ENCODE data around the gene NOP14. TPM values are rescaled to one million over a fixed set of nuclear protein-coding genes. Genes with fewer than 3 reads are reported as not detected.

The NOP14 gene
- polyA plus RNA-seq, 1 of the 3 experiments (the other 2 are of a cell fraction): 9.8 TPM

- 94% methylated on average over 5 of the region's 5 CpGs for WGBS (ENCODE audit: low lambda C conversion rate)
- TF ChIP-seq MAX (IDR thresholded peaks at IDR 0.05; ENCODE audit: low read depth) (no peak), FOSL2 (IDR thresholded peaks at IDR 0.05; ENCODE audit: borderline replicate concordance, low read depth) (peak; percentile 10; the same call in 1 of the 2 replicates)
- Histone ChIP-seq H3K27ac (ENCODE audit: low read depth in 2 of 2, low read length in 1 of 2) (peak overlapping the region in 1 of 2 experiments; percentile 5; a peak in 2 of 4 replicates), H4K20me1 (ENCODE audit: insufficient read depth) (peaks cover 19% of the 10 kb centered on the region), H2AFZ (ENCODE audit: low read depth) (no peak overlapping the region), H3K4me3 (ENCODE audit: low read depth in 2 of 2, low read length in 1 of 2) (no peak overlapping the region), H3F3A (replicated peaks; ENCODE audit: insufficient read depth) (peaks cover 3% of the 10 kb centered on the region), H3K4me1 (ENCODE audit: control insufficient read depth in 1 of 2, insufficient read depth in 2 of 2, low read depth in 1 of 2, low read length in 1 of 2) (peaks cover 0 to 16% of the 10 kb centered on the region in 2 experiments; a peak in 2 of 4 replicates), H3K79me2 (ENCODE audit: insufficient read depth) (peaks cover 67% of the 10 kb centered on the region; the same call in 1 of the 2 replicates), H3K9me2 (no peaks in the 10 kb centered on the region), H3K4me2 (no peak overlapping the region), H3K36me3 (replicated peaks in 1 of 2; ENCODE audit: control insufficient read depth in 1 of 2, insufficient read depth in 2 of 2, low read length in 1 of 2) (peaks cover 5 to 54% of the 10 kb centered on the region in 2 experiments), H3K9ac (no peak overlapping the region), H3K27me3 (ENCODE audit: insufficient read depth) (no peaks in the 10 kb centered on the region), H3K9me3 (no peaks in the 10 kb centered on the region)
- ChIA-PET POLR2A (no interaction called here), CTCF (no interaction called here)
- no peak for DNase-seq
Observed at GRCh38 chr4:2891294-2891693, 71.9 kb downstream of the NOP14 start.

DNA sequence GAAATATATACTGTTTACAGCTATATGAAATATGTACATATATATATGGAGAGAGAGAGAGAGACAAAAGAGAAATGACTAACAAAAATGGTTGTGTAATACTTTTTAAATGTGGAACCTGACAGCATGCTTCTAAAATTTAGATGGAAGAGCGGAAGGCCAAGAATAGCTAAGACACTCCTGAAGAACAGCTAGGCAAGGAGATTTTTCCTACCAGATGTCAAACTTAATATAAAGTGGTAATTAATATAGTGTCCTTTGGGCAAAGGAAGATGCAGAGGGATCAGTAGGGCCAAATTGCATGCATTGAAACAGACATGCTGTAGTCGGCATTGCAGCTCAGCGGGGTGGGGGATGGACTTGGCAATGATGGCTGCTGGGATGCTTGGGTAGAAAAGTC lies 74.3 kb downstream of the NOP14 start:
- no peak for DNase-seq
- Histone ChIP-seq H2AFZ (ENCODE audit: low read depth) (no peak overlapping the region), H3K4me1 (ENCODE audit: control insufficient read depth in 1 of 2, insufficient read depth in 2 of 2, low read depth in 1 of 2, low read length in 1 of 2) (peaks cover 0 to 22% of the 10 kb centered on the region in 2 experiments; a peak in 2 of 4 replicates), H4K20me1 (ENCODE audit: insufficient read depth) (peaks cover 17% of the 10 kb centered on the region), H3K27me3 (ENCODE audit: insufficient read depth) (no peaks in the 10 kb centered on the region), H3K9me2 (no peaks in the 10 kb centered on the region), H3K36me3 (replicated peaks in 1 of 2; ENCODE audit: control insufficient read depth in 1 of 2, insufficient read depth in 2 of 2, low read length in 1 of 2) (peaks cover 20 to 49% of the 10 kb centered on the region in 2 experiments), H3K4me3 (ENCODE audit: low read depth in 2 of 2, low read length in 1 of 2) (no peak overlapping the region), H3K4me2 (no peak overlapping the region), H3F3A (replicated peaks; ENCODE audit: insufficient read depth) (peaks cover 3% of the 10 kb centered on the region), H3K9me3 (no peaks in the 10 kb centered on the region), H3K27ac (ENCODE audit: low read depth in 2 of 2, low read length in 1 of 2) (no peak overlapping the region), H3K79me2 (ENCODE audit: insufficient read depth) (peaks cover 72% of the 10 kb centered on the region; the same call in 1 of the 2 replicates), H3K9ac (no peak overlapping the region)
- CTCF ChIA-PET: interaction anchor here (0.6 to 1.0 kb wide), 2 partner anchors 16 to 387 kb away, joined by 3 read pairs; no protein-coding TSS in a partner anchor
- TF ChIP-seq, protein P1, sequence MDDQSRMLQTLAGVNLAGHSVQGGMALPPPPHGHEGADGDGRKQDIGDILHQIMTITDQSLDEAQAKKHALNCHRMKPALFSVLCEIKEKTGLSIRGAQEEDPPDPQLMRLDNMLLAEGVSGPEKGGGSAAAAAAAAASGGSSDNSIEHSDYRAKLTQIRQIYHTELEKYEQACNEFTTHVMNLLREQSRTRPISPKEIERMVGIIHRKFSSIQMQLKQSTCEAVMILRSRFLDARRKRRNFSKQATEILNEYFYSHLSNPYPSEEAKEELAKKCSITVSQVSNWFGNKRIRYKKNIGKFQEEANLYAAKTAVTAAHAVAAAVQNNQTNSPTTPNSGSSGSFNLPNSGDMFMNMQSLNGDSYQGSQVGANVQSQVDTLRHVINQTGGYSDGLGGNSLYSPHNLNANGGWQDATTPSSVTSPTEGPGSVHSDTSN (IDR thresholded peaks at IDR 0.05): no peak
- TF ChIP-seq MAX (IDR thresholded peaks at IDR 0.05; ENCODE audit: low read depth) (no peak), RAD21 (IDR thresholded peaks at IDR 0.05; ENCODE audit: low read length) (no peak), SIN3A (IDR thresholded peaks at IDR 0.05; ENCODE audit: borderline replicate concordance, low read depth, low read length) (no peak), MEF2A (IDR thresholded peaks at IDR 0.05; ENCODE audit: borderline replicate concordance, low read depth) (no peak), CHD2 (IDR thresholded peaks at IDR 0.05; ENCODE audit: low read length, partially characterized antibody) (no peak), RXRA (IDR thresholded peaks at IDR 0.05; ENCODE audit: borderline replicate concordance, low read depth) (no peak)
- TF ChIP-seq, protein P2, sequence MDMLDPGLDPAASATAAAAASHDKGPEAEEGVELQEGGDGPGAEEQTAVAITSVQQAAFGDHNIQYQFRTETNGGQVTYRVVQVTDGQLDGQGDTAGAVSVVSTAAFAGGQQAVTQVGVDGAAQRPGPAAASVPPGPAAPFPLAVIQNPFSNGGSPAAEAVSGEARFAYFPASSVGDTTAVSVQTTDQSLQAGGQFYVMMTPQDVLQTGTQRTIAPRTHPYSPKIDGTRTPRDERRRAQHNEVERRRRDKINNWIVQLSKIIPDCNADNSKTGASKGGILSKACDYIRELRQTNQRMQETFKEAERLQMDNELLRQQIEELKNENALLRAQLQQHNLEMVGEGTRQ (IDR thresholded peaks at IDR 0.05; ENCODE audit: borderline replicate concordance, low read depth, low read length): no peak
- WGBS (ENCODE audit: low lambda C conversion rate): 87% methylated on average over 3 of the region's 3 CpGs
- POLR2A ChIA-PET: no interaction called here

Other genes with a start within 250 kb of the NOP14 start
- gene TNIP2, start 207.1 kb downstream of the NOP14 start, polyA plus RNA-seq (2012; rRNA removed): 68.2 and 78.9 TPM in 2 replicates
- 25.2 and 26.8 TPM in 2 replicates for gene SH3BP2, start 170.3 kb downstream of the NOP14 start, polyA plus RNA-seq (2012; rRNA removed)
- 97.0 and 155 TPM in 2 replicates for gene ADD1, start 119.6 kb downstream of the NOP14 start, polyA plus RNA-seq (2012; rRNA removed)
- 2.2 and 2.7 TPM in 2 replicates for gene GRK4, start 165 bp upstream of the NOP14 start, polyA plus RNA-seq (2012; rRNA removed)
- gene HTT-AS, start 111.1 kb upstream of the NOP14 start, polyA plus RNA-seq (2012; rRNA removed): not detected in 2 replicates
- 11.3 and 13.1 TPM in 2 replicates for gene HTT, start 111.3 kb upstream of the NOP14 start, polyA plus RNA-seq (2012; rRNA removed)

Measured in SK-N-SH (cell line).